IPS-15b (cell line): ENCODE results near the gene ENAH.

Experiments
- H3K27me3 ChIP-seq: one replicate; pipeline ENCODE4 v1.6.1; 2013; ENCODE audit warnings: low read length; ENCODE audit not compliant: control insufficient read depth, insufficient read depth
- H3K36me3 ChIP-seq: one replicate; pipeline ENCODE4 v1.6.1; 2013; ENCODE audit warnings: low read length; ENCODE audit not compliant: control insufficient read depth, insufficient read depth
- H3K4me1 ChIP-seq: one replicate; pipeline ENCODE4 v1.6.1; 2013; ENCODE audit warnings: mild to moderate bottlenecking, low read length; ENCODE audit not compliant: control insufficient read depth, insufficient read depth
- H3K4me3 ChIP-seq: one replicate; pipeline ENCODE4 v1.5.1; 2013; ENCODE audit warnings: low read depth, low read length
- H3K9ac ChIP-seq: one replicate; pipeline ENCODE4 v1.6.1; 2013; ENCODE audit warnings: low read depth, mild to moderate bottlenecking, low read length
- H3K9me3 ChIP-seq: one replicate; pipeline ENCODE4 v1.6.1; 2013; ENCODE audit warnings: mild to moderate bottlenecking, low read length; ENCODE audit not compliant: control insufficient read depth, insufficient read depth

The ENAH gene

DNA sequence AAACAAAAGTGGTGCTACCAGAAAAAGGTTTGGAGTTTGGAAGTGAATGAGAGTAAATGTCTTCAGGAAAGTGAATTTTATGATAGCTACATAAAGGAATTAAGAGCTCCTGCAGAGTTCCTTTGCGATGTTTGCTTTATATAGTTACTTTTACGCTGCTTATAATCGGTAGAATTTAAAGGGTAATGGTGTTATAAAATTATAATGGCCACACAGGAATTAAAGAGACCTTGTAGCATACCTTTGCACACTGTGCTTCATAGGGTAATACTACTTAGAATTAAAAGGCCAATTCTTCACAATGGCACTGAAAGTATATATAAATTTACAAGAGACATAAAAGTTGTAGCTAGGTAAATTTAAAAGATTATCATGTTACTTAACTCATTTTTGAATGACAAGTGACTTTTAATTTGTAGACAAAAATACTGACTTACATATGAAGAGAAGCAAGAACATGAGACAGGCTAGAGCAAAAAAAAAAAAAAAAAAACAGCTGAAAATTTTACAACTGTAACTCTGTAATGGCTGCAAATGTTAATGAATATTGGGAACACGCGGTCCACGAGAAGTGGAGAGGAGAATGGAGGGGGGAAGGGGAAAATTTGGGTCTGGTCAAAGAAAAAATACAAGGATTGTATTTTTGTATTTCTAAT lies 159.2 kb downstream of the ENAH start:
- Histone ChIP-seq H3K9me3 (no peaks in the 10 kb centered on the region), H3K36me3 (no peaks in the 10 kb centered on the region), H3K4me1 (no peaks in the 10 kb centered on the region), H3K27me3 (no peaks in the 10 kb centered on the region), H3K4me3 (no peak overlapping the region), H3K9ac (no peak overlapping the region)

DNA sequence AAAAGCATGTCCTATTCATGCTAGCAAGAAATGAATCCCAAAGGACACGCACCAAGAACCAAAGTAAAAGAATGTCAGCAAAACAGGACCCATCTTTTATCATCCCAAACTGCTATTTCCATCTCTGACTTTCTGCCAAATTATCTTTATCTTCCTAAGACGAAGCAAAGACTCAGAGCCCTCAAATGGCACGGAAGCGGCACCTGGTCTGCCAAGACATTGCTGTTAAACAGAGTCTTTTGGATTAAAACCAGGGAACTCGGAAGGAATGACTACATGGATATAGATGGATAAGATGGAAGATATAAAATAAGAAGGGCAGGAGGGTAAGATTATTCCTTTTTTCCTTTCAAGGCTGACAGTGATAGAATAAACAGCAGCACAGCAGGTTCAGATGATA lies 164.2 kb downstream of the ENAH start:
- Histone ChIP-seq H3K36me3 (no peaks in the 10 kb centered on the region), H3K9ac (no peak overlapping the region), H3K9me3 (no peaks in the 10 kb centered on the region), H3K27me3 (no peaks in the 10 kb centered on the region), H3K4me1 (no peaks in the 10 kb centered on the region), H3K4me3 (no peak overlapping the region)

DNA sequence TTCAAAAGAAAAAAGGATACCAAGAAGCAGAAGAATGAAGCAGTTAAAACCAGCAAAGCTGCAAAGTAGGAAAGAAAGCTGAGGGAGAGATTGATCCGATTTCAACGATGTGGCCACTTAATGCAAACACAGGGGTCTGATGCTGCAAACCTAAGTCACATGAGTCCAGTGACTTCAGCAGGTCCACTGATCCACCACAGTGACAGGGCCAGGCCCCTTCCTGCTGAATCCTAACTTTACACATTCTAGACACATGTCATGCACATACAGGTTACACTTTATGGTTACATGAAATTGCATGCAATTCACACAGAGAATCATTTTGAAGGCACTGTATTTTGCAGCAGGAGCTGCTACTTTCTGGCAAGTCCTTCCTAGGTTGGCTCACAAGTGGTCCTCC lies 166.1 kb downstream of the ENAH start:
- H3K9ac ChIP-seq, result no peak overlapping the region
- no peaks in the 10 kb centered on the region for H3K4me1 ChIP-seq
- H3K4me3 ChIP-seq, result no peak overlapping the region
- no peaks in the 10 kb centered on the region for H3K9me3 ChIP-seq
- no peaks in the 10 kb centered on the region for H3K36me3 ChIP-seq
- no peaks in the 10 kb centered on the region for H3K27me3 ChIP-seq

DNA sequence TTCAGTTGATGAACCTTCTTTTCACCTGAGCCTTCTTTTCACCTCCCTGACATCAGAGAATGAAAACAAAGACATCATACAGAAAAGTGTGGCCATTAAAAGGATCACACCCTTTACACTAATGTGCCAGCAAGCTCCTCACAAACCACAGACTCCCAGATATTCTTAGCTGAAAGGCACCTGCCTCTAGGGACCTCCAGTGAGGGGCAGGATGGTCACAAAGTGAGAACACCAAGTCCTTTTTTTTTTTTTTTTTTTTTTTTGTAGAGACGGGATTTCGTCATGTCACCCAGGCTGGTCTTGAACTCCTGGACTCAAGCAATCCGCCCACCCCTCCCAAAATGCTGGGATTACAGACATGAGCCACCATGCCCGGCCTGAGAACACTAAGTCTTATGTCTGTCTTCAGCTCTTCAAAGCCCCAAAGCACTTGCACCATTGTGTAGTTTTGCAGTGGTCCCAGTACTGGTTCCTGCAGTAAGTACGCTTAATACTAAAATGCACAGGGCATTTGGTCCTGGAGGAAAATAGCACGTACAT lies 166.9 kb downstream of the ENAH start:
- H3K9ac ChIP-seq, result no peak overlapping the region
- no peaks in the 10 kb centered on the region for H3K4me1 ChIP-seq
- no peaks in the 10 kb centered on the region for H3K36me3 ChIP-seq
- no peaks in the 10 kb centered on the region for H3K27me3 ChIP-seq
- H3K4me3 ChIP-seq, result no peak overlapping the region
- no peaks in the 10 kb centered on the region for H3K9me3 ChIP-seq

DNA sequence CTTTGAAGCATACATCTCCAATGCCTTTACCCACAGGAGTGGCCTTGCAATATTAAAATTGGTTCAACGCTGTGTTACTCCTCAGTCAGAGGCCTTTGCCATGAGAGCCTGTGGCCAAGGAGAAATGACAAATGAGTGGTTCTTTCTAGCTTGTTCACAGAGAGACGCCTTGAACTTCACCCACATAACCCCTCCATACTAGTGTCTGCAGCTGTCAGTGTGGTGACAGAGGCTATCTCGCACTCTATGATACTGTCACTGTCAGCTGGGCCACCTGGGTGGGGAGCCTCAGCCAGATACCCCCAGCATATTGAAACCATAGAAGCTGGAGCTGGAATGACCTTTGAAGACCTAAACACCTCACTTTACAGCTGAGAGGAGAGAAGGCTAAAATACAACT lies 167.7 kb downstream of the ENAH start:
- Histone ChIP-seq H3K27me3 (no peaks in the 10 kb centered on the region), H3K4me1 (no peaks in the 10 kb centered on the region), H3K9ac (no peak overlapping the region), H3K4me3 (no peak overlapping the region), H3K9me3 (no peaks in the 10 kb centered on the region), H3K36me3 (no peaks in the 10 kb centered on the region)

DNA sequence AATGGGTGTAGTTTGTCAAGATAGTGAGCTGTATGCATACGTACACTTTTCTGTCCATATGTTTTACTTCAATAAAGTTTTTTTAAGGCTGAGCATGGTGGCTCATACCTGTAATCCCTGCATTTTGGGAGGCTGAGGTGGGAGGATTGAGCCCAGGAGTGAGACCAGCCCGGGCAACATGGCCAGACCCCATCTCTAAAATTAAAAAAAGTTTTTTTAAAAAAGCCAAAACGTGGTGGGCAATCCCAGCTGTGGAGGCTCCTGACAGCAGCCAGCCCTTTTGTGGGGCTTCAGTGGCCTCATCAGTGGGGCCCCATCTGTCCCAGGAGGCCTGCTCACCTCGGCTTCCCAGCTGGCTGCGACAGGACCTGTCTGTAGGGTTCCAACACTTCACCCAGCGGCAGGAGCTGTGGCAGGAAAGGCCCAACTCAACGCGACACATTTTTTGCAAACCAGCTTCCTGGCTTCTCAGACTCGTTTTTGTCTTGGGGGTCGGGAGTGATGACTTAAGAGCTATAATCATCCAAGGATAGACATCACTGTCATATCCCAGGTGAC lies 168.2 kb downstream of the ENAH start:
- Histone ChIP-seq H3K36me3 (no peaks in the 10 kb centered on the region), H3K9me3 (no peaks in the 10 kb centered on the region), H3K4me1 (no peaks in the 10 kb centered on the region), H3K27me3 (no peaks in the 10 kb centered on the region), H3K9ac (no peak overlapping the region), H3K4me3 (no peak overlapping the region)

DNA sequence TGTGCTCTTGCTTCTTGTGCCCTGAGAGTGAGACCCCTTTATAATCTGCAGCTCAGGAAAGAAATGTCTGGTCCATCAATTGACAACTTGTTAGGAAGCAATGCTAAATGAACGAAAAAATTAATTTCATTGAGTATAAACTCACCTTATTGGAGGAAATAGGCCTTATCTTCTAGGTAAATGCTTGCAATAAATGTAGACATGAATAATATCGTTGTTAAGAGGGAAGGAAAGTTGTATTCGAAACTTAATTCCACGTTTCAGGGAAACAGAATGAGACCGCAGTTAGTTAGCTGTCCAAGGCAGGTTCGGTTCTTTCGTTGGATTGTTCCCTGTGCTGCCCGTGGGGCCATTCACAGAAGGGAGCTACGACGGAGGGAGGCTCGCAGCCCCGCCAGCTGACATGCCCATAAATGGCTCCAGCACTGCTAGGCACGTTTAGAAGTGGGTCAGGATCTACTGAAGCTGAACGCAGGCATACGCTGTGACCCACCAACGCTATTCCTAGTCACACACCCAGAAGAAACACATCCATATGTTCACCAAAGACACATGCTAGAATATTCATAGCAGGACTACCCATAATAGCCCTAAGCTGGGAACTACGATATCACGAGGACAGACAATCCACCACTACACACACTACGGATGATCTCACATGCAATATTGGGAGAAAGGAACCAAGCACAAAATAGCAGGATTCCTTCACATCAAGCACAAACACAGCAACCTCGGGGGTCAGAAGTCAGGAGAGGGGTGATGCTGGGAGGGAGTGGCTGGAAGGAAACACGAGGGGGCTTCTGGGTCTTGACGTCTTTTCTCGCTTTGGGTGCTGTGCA lies 168.9 kb downstream of the ENAH start:
- no peak overlapping the region for H3K4me3 ChIP-seq
- no peak overlapping the region for H3K9ac ChIP-seq
- no peaks in the 10 kb centered on the region for H3K36me3 ChIP-seq
- H3K4me1 ChIP-seq, result no peaks in the 10 kb centered on the region
- H3K9me3 ChIP-seq, result no peaks in the 10 kb centered on the region
- no peaks in the 10 kb centered on the region for H3K27me3 ChIP-seq

DNA sequence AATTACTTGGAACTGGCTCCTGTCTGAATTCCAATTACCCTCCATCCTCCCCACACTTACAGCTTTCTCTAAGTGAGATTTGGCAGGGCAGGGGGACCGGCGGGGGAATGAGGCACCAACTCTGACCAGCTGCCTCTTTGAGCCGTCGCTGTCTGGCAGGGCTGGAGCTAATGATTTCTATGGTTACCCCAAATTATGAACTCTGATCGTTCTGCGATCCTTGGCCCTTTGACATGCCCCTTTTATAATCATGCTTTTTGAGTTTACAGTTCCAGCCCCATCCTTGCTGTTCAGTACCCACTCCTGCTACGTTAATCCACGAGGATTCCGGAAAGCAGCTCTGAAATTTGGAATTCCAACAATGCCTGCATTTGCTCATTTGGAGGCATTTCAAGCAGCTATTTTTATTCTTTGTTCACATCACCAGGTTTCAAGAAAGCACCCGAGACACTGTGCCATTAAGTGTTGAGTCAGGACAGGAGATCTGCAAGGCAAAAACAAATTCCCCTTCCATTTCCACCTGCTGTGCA lies 170.4 kb downstream of the ENAH start:
- Histone ChIP-seq H3K27me3 (no peaks in the 10 kb centered on the region), H3K4me1 (no peaks in the 10 kb centered on the region), H3K9me3 (no peaks in the 10 kb centered on the region), H3K4me3 (no peak overlapping the region), H3K36me3 (no peaks in the 10 kb centered on the region), H3K9ac (no peak overlapping the region)

DNA sequence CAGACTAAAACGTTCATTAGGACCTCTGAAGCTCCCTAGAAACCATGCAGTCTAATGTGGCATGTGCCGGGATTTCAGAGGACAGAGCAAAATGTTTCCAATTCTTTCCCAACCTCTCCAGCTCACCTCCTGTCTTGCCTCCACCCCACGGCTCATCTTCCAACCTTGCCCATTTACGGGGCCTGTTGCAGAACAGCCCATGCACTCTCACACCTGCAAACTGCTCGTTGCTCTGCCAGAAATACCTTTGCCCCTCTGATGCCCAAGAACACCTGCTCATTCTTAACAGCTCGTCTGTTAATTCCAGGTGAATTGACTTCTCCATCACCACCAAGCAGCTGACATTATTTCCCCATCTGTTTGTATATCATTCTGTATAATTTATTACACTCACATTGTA lies 171.2 kb downstream of the ENAH start:
- H3K4me1 ChIP-seq, result no peaks in the 10 kb centered on the region
- H3K27me3 ChIP-seq, result no peaks in the 10 kb centered on the region
- H3K4me3 ChIP-seq, result no peak overlapping the region
- H3K36me3 ChIP-seq, result no peaks in the 10 kb centered on the region
- H3K9ac ChIP-seq, result no peak overlapping the region
- no peaks in the 10 kb centered on the region for H3K9me3 ChIP-seq

DNA sequence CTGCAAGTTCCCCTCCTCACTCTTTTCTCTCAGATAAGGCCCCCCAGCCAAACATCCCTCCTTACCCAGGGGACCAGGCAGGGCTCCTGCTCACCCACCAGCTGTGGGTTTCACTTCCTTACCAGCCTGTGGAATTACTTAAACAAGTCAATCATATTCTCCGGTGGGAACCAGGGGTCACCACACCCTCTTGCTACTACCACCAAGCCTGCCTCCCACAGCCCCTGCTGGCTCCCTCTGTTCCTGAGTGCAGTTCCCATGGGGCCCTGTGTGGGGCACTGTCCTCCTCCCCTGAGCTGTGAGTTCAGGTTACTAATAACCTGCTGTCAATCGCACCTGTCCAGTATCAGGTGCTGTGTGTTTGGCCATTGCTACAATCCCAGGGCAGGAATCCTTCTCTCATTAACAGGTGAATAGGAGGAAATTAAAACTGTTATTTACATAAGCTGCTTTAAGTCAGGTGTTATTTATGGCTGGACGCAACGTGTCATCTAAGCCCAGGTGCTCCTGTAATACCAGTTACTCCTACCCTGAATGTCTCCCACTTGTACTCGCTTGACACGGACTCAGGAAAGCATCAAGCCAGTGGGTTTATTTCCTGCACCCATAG lies 172.0 kb downstream of the ENAH start:
- H3K9me3 ChIP-seq, result no peaks in the 10 kb centered on the region
- no peaks in the 10 kb centered on the region for H3K36me3 ChIP-seq
- no peaks in the 10 kb centered on the region for H3K27me3 ChIP-seq
- no peak overlapping the region for H3K4me3 ChIP-seq
- H3K4me1 ChIP-seq, result no peaks in the 10 kb centered on the region
- H3K9ac ChIP-seq, result no peak overlapping the region

DNA sequence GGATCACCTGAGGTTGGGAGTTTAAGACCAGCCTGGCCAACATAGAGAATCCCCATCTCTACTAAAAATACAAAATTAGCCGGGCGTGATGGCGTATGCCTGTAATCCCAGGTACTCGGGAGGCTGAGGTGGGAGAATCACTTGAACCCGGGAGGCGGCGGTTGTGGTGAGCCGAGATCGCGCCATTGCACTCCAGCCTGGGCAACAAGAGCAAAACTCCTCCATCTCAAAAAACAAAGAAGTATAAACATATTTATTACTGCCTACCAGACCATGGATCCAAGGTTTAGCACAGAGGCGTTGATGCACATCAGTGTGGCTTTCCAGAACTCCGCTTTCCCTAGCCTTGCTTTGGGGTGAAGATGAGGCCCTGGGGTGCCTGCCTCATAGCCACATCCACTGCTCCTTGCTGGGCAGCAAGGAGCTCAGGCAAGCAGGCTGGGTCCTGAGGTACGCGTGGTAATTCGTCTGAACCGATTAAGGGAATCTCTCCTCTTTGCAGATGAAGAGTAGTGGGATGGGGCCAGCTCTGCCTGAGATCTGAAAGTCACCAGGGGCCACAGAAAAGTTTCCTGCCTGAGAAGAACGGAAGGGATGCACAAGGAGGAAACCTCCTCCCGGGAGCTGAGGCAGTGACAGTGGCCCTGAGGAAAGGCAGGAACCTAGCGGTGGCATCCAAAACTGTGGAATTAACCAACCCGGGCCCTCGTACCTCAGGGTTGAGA lies 172.8 kb downstream of the ENAH start:
- no peak overlapping the region for H3K9ac ChIP-seq
- no peaks in the 10 kb centered on the region for H3K36me3 ChIP-seq
- H3K4me1 ChIP-seq, result peaks cover 1% of the 10 kb centered on the region
- no peaks in the 10 kb centered on the region for H3K9me3 ChIP-seq
- no peaks in the 10 kb centered on the region for H3K27me3 ChIP-seq
- no peak overlapping the region for H3K4me3 ChIP-seq
